ENCODE measurements around the gene FEZ2.

DNA sequence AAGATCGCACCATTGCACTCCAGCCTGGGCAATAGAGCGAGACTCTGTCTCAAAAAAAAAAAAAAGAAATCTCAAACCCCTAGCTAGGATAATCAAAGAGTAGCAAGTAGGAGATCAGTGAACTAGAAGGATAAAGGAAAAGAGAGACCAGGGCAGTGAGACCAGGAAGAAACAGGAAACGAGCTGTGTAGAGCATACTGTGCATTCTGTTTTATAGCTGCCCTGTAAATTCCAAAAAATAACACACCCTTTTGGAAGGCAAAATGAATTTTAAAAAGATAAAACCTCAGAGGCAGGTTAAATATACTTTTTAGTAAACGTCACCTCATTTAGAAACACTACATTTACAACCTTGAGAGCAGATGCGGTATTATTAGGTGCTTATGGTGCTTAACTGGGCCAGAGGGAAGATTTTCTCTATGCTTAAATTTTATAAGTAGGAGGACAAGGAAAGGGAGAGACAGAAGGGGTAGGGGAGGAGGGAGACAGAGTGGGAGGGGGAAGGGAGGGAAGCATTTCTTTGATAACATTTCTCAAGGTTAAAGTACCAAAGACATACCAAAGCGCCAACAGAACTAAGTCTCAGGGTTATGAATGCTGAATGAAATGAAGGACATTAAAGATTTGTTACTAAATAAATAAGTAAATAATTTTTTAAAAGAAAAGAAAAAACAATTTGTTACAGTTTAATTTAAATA is 30.1 kb downstream of the FEZ2 start:
- TF ChIP-seq, protein P1, sequence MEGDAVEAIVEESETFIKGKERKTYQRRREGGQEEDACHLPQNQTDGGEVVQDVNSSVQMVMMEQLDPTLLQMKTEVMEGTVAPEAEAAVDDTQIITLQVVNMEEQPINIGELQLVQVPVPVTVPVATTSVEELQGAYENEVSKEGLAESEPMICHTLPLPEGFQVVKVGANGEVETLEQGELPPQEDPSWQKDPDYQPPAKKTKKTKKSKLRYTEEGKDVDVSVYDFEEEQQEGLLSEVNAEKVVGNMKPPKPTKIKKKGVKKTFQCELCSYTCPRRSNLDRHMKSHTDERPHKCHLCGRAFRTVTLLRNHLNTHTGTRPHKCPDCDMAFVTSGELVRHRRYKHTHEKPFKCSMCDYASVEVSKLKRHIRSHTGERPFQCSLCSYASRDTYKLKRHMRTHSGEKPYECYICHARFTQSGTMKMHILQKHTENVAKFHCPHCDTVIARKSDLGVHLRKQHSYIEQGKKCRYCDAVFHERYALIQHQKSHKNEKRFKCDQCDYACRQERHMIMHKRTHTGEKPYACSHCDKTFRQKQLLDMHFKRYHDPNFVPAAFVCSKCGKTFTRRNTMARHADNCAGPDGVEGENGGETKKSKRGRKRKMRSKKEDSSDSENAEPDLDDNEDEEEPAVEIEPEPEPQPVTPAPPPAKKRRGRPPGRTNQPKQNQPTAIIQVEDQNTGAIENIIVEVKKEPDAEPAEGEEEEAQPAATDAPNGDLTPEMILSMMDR (IDR thresholded peaks at IDR 0.05) = no peak
- TF ChIP-seq POLR2A (IDR thresholded peaks at IDR 0.05) (no peak), EP300 (IDR thresholded peaks at IDR 0.05) (no peak)

Data from tibial nerve (tissue), 4 donors.